HG03175 (cell line): ENCODE data around the gene STK16.
"Not testable (repeated sequence)": the region's sequence is repeated elsewhere in the genome, so short reads cannot be mapped to it uniquely, and the experiment has no call there.

Experiments used
- ATAC-seq: cut with Tn5 transposase; IDR thresholded peaks from one replicate; pipeline ENCODE4 v1.9.1; 2021; ENCODE audit warnings: mild to moderate bottlenecking, moderate library complexity; ENCODE audit not compliant: unreplicated experiment

STK16 gene

DNA sequence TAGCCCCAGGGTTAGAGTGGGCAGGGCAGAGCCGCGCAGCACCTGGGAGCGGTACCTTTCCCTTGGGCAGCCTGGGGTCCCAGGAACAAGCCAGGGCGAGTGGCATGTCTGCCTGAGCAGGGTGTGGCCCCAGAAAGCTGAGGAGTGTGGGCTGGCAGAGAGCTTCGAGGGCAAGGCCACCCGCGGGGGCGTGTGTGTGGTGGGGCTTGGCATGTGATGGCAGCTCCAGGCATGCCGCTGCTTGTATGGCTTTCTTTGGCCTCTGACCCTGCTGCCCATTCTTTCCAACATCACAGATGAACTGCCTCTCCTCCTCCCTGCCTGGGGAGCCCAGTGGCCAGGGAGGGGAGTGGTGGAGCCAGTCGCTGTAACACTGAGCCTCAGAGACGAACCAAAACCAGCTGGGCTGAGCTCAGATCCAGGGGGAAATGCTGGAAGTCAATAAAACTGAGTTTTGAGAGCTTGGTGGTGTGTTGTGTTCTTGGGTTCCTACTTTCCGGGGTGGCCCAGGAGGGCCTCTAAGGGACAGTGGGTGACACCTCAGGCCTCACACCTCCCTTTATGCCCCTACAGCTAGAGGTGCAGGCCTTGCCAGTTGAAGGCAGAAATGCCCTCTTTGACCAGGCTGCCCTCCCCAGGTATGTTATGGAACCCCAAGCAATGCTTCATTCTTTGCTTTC, 41.3 kb downstream of the STK16 start:
- no peak for ATAC-seq

DNA sequence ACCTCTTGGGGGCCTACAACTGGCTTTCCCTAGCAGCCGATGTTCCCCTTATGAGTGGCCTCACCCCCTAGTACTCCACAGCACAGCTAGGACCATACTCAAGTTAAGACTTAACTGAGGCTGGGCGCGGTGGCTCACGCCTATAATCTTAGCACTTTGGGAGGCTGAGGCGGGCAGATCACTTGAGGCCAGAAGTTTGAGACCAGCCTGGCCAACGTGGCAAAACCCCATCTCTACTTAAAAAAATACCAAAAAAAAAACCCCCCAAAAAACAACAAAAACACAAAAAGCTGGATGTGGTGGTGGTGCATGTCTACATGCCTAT, 41.8 kb downstream of the STK16 start:
- ATAC-seq: not testable (repeated sequence)

DNA sequence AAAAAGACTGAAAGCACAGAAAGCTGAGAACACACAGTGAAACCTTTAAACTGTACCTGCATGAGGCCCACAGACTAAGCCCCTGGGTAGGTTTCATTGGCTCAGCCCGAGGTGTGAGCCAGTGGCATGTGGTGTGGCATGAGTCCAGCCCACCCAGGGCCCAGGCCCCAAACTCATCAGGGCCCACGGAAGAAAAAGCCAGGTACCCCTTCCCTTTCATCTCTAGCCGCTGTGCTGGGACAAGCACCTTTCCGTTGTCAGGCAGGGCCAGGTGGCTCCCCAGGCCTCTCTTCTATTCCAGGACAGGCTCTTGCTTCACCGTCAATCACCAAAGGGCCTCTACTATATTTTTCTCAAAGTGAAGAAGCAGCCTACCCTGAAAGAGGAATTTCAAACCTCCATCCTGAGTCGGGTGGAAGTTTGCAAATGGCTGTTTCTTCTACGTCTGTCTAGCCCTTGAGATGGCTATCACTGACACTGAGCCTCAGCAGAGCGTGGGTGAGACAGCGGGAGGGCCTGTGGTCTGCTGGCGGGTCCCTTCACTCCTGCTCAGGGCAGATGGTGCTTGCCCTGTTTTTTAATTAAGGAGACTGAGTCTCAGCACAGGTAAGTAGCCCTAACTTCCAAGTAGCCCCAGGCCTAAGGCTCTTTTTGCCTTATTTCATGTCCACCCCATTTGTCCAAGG, 42.4 kb downstream of the STK16 start:
- no peak for ATAC-seq

DNA sequence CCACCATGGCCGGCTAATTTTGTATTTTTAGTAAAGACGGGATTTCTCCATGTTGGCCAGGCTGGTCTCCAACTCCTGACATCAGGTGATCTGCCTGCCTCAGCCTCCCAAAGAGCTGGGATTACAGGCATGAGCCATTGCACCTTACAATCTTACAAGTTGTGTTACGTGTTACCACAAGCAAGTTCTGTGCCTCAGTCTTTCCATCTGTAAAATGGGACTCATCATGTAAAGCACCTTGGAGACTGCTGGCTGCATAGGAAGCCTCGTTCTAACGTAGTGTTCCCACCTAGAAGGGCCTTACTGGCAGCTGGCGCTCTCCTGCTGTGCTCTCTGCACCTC, 43.9 kb downstream of the STK16 start:
- no peak for ATAC-seq

DNA sequence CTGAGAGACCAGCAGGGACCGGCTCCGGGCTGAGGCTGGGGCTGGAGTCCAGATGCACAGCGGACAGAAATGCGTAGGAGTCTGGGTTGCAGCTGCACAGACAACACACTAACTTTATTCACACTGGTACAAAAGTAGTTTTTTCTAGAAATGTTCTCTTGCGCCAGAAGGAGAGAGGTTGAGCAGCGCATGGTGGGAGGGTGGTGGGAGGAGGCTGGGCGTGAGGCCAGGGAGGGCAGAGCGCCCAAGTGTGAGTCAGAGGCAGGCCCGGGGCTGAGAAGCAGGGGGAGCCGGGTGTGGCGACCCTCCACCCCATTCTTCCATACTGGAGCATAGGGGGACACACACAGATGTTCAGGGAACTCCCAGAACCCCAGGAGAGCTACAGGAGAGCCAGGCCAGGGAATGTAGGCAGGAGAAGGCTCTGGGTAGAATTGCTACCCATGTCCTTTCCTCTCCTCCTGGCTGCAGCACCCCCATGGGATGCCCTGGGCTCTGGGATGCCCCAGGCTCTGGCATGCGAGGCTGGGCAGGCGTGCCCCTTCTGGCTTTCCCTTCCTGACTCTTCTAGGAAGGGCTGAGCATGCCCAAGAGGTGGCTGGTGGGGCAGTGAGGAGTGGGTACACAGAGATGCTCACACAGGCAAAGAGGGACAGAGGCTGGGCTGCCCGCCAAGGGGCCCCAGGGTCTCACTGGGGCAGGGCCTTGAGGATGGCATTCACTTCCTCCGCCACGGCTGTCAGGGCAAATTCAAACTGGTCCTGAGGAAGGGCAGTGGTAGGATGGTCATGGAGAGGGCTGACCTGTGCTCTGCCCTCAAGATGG, 44.5 kb downstream of the STK16 start:
- no peak for ATAC-seq

DNA sequence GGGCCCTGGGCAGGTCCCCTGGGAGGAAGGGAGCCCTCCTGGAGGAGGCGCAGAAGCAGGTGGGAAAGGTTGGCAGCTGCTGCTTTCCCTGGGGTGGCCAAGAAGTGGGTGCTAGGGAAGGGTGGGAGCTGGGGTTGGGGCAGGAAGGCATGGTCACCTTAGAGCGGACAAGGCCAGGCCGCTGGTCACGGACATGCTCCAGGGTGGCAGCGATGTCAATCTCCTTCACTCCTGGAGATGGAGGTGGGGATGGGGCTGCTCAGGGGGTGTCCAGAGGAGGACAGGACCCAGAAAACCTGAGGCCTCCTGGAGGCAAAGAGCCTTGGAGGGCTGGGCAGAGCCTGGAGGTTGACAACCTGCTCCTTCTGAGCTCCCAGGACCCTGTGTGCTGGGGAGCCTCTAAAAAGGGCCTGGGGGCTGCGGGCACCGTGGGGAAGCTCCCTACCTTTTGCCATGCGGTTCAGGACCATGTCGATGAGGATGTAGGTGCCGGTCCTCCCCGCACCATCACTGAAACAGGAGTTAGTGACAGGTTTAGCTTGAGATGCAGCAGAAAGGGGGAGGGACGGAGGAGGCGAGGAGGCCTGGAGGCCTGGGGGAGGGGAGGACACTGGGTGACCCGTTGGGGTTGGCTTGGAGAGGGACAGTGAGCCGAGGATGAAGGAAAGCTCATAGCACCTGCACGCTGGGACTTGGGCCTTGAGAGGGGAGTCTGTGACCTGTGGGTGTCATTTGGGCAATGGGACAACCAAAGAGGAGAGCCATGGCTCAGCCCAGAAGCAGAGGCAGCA, 45.3 kb downstream of the STK16 start:
- no peak for ATAC-seq

DNA sequence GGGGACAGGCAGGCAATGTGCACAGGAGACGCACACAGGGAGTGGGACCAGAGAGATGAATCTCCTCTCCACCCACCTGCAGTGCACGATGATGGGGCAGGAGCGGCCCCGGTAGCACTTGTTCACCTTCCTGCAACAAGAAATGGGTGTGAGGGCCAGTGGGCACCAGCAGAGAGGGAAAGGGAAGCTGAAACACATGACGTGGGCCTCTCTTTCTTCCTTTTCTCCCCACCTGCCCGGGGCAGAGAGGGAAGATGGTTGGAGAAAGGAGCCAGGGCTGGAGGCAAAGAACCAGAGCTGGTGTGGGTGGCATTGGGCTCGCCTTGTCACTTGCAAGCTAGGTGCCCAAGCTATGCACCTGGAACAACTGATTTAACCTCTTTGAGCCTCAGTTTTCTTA, 46.1 kb downstream of the STK16 start:
- no peak for ATAC-seq

DNA sequence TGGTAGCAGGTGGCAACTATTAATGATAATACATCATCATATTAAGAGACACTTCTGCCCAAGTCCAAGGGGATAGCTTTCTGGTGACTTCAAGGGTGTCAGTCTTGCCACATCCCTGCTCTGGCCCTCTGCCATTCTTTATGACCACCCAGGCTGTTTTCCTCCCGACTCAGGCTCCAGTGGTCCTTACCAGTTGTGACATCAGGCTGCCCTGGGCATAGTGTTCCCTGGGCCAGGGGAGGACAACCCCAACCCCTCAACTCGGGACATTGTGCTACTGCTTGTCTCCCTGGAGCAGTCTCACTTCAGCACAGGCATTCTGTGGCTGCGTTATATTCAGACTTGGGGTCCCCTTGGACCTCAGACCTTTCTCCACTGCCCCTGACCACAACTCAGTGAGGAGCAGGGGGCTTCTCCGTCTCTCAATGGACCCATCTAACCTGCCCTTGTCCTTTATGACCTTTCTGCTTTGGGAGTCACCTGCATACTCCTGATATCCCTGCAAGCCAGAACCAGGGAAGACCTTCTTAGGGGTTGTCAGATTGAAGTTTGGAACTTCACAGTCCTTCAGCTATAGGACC, 46.7 kb downstream of the STK16 start:
- ATAC-seq: no peak

DNA sequence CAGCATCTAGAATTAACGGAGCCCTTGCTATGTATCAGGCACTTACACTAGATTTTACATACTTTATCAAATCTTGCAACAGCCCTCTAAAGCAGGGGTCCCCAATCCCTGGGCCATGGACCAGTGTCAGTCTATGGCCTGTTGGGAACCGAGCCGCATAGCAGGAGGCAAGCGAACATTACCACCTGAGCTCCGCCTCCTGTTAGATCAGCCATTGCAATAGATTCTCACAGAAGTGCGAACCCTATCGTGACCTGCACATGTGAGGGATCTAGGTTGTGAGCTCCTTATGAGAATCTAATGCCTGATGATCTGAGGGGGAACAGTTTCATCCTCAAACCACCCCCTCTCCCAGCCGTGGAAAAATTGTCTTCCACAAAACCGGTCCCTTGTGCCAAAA, 47.3 kb downstream of the STK16 start:
- no peak for ATAC-seq

DNA sequence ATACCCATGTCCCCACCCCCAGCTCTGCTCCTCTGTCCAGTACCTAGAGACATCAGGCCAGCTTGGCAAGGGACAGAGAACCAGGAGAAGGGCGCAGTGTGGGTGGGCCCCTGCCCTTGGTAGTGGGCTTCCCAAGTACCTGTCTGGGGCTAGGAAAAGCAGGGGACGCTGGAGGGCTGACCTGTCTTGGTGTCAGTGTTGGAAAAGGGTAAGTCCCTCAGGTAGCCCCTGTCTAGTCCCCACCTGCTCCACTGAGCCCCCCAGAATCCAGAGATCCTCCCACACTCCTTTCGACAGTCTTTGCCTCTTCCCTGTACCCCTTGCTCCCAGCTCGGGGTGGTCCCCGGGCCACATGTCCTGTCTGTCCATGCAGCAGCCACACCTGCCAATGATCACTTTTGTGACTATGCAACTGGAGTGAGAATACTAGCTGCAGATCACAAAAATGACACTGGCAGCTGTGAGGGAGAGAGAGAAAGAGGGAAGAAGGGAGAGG, 48.5 kb downstream of the STK16 start:
- no peak for ATAC-seq

DNA sequence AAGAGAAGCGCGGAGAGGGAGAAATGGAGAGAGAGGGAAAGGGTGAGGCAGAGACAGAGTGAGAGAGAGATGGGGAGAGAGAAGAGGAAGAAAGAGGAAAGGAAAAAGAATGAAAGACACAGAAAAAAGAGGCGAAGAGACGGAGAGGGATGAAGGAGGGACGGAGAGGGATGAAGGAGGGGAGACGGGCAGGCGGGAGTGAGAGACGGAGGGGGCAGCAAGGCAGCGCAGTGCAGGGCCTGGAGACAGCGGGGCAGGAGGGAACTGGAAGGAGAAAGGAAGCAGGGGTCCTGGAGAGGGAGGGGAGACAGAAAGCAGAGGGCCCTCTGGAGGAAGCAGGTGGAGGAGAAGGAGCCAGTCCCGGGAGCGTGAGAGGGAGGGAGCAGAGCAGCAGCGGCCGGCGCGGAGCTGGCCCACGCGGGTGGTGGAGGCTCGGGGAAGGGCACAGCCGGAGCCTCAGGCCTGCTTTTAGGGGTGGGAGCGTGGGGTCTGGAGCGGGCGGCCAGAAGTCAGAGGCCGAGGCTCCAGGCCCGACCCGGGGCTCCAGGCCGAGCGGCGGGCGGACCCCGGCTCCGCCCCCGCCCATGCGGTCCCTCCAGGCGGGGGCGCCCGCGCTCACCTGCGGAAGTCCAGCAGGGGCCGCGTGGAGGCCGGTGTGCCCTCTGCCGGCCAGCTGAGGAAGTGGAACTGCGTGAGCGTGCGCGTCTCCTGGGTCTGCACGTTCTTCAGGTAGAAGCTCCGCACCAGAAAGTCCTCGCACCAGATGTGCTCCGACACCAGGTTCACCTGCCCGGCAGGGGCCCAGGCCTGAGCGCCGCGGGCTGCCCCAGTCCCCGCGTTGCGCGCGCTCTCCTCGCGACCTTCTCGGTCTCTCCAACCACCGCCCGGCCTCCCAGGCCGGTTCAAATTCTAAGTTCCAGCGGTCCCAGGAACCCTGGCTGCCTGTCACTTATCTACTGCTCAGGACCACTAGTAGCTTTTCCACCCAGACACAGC, 49.4 kb downstream of the STK16 start:
- ATAC-seq: peak; percentile 88

DNA sequence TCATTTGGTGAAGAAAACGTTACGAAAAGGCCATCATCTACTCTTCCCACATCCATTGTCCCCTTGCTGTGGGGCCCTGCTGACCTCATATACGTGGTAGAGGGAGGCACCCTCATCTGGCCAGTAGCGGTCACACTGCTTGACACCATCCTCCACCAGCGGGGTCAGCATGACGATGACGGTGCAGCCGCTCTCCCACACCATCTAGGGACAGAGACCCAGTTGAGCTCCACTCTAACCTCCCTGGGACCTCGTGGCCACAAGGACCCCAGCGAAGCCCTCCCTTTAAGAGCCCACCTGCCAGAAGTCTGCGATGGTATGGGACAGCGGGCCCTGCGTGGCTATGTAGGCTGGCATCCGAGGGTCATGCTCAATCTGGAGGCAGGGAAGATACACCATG, 50.9 kb downstream of the STK16 start:
- ATAC-seq: no peak

DNA sequence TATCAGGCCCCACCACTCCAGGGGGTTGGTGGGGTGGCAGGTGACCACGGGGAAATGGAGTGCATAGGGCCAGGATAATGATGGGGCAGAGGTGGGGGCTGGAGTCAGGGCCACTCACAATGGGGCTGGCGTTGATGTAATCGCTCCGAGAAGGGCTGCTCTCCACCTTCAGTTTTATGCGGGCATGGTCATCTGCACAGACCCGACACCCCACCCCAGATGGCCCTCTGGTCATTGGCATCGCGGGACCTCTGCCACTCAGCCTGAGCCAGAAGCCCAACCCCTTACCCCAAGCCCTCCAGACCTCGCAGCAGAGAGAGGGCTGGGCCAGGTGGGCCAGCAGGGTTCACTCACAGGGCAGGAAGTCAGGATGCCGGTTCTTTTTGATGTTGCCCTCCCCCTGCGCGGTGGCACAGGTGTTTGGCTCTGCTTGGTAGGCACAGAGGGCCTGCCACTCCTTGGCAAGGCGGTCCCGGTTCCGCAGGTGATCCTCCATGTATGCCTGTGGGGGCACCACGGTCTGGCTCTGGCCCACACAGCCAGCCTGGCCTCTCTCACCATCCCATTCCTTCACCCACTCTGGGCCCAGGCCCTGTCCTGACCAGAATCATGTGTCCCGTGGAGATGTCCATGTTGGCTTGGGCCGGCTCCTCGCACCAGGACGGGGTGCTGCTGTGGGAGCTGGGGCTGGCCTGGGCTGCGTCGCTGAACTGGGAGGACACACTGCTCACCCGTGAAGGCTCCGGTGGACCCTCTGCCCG, 51.5 kb downstream of the STK16 start:
- no peak for ATAC-seq

DNA sequence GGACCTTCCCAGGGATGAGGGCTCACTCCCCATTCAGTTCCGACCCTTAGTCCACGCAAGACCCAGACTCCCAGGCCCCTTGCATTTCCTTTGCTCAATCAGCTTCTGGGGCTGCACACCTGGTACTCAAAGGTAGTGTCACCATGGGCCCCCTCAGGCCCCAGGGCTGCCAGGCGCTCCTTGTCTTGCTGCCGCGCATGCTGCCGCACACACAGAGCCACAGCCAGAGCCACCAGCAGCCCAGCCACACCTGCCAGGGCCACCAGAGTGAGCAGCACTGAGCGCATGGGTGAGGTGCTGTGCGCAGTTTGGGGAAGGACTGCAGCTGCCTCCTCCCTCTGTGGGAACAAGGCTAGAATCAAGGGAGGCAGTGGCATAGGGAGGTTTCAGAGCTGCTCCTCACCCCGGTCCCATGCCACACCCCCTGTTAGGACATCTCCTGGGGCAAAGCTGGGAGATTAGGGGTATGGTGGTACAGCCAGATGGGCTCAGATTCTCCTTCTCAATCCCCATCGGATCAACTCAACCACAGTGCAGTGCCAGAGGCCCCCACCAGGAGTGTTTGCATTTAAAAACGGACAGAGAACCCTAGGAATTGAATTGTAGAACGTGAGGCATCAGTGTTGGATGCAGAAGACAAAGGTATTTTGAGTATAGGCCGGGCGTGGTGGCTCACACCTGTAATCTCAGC, 52.6 kb downstream of the STK16 start:
- no peak for ATAC-seq

DNA sequence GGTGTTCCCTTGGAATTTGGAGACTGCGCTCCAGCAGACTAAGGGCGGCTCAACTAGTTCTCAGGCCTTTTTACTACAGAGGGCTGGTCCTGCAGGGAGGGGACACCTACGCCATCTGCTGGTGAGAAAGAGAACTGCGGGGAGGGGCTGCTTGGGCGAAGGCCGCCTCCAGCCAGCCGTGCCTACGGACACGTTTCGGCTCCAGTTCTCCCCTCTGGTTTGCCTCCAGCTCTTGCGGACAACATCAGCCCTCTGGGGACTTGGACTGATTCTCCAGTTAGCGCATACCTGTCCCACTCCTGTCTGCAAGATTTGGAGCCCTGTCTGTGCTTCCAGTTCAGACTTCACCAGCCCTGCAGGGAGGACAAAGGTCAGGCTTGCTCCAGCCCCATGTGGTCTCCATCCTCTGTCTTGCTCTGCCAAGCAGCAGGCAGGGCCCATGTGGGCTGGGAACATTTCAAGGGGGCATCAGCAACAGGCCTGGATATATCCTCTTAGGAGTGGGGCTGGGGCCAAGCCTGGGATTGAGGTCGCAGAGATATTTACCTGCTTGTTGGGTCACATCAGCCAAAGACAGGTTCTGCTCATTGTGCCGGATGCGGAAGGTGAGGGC, 53.6 kb downstream of the STK16 start:
- ATAC-seq: peak; percentile 65

DNA sequence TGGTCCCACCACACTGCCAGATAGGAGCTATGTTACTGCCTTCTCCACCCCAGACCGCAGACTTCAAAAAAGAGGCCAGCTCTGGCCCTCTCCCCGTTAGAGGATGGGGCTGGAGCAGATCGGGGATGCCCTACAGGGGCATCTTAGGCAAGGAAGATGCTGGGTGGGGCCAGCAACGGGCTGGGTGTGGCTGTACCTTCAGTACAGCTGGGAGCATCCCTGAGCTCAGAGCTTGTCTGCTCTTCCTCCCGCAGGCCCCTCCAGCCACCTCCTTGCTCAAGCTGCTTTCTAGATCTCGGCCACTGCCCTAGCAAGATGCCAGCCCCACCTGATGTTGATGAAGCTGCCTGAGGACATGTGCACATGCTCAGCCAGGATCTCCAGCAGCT, 54.1 kb downstream of the STK16 start:
- no peak for ATAC-seq
